ENCODE results near the gene CHP1.
"Not testable (repeated sequence)": the region's sequence is repeated elsewhere in the genome, so short reads cannot be mapped to it uniquely, and the experiment has no call there.

GRCh38 chr15:41301139-41301538 is 70.1 kb downstream of the CHP1 start:
- TF ChIP-seq, protein P1, sequence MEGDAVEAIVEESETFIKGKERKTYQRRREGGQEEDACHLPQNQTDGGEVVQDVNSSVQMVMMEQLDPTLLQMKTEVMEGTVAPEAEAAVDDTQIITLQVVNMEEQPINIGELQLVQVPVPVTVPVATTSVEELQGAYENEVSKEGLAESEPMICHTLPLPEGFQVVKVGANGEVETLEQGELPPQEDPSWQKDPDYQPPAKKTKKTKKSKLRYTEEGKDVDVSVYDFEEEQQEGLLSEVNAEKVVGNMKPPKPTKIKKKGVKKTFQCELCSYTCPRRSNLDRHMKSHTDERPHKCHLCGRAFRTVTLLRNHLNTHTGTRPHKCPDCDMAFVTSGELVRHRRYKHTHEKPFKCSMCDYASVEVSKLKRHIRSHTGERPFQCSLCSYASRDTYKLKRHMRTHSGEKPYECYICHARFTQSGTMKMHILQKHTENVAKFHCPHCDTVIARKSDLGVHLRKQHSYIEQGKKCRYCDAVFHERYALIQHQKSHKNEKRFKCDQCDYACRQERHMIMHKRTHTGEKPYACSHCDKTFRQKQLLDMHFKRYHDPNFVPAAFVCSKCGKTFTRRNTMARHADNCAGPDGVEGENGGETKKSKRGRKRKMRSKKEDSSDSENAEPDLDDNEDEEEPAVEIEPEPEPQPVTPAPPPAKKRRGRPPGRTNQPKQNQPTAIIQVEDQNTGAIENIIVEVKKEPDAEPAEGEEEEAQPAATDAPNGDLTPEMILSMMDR (IDR thresholded peaks at IDR 0.05) = not testable (repeated sequence)
- TF ChIP-seq EZH2 (IDR thresholded peaks at IDR 0.05; ENCODE audit: borderline replicate concordance, insufficient read depth, low read depth, low read length, poor library complexity, severe bottlenecking) = not testable (repeated sequence)
